GM23338 (cell line): ENCODE measurements around the gene SGCG.

ENCODE experiments used
- EZH2phosphoT487 ChIP-seq: fragments of 200-600 bp; sonication (generic); IDR thresholded peaks from one replicate; pipeline ENCODE4 v1.8.1; 2018; ENCODE audit warnings: antibody characterized with exemption; ENCODE audit not compliant: unreplicated experiment
- POLR2AphosphoS5 ChIP-seq: IDR thresholded peaks from 2 replicates; pipeline ENCODE4 v1.6.1; 2016; ENCODE audit warnings: antibody characterized with exemption, low read depth
- TF ChIP-seq, protein P1 (sequence below), 2 experiments: fragments of 200-600 bp in 1 of 2; sonication (generic) in 1 of 2; conservative IDR thresholded peaks; 2 replicates each; pipeline versions ENCODE4 v1.5.1 to v1.6.1; 2016 to 2017; ENCODE audit warnings: antibody characterized with exemption in 2 of 2, low read depth in 2 of 2, mild to moderate bottlenecking in 2 of 2, moderate library complexity in 1 of 2

DNA sequence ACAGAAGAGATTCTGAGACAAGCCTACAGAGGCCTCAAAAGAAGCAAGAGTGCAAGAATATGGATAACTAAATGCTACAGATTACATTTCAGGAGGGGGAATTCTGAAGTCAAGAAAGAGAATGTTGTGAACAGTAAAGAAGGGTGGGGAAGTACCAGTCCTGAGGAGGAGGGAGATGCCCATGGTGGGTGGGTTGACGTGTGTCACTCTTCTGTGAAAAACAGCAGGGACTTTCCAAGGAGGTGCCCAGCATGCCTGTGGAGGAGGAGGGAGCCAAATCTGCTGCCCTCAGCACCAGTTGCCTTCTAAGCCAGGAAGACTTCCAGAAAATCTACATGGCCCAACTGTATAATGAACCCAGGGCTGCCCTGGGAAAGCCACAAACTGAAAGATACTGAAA lies 87.7 kb downstream of the SGCG start:
- TF ChIP-seq, protein P1, sequence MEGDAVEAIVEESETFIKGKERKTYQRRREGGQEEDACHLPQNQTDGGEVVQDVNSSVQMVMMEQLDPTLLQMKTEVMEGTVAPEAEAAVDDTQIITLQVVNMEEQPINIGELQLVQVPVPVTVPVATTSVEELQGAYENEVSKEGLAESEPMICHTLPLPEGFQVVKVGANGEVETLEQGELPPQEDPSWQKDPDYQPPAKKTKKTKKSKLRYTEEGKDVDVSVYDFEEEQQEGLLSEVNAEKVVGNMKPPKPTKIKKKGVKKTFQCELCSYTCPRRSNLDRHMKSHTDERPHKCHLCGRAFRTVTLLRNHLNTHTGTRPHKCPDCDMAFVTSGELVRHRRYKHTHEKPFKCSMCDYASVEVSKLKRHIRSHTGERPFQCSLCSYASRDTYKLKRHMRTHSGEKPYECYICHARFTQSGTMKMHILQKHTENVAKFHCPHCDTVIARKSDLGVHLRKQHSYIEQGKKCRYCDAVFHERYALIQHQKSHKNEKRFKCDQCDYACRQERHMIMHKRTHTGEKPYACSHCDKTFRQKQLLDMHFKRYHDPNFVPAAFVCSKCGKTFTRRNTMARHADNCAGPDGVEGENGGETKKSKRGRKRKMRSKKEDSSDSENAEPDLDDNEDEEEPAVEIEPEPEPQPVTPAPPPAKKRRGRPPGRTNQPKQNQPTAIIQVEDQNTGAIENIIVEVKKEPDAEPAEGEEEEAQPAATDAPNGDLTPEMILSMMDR (conservative IDR thresholded peaks at IDR 0.05; ENCODE audit: low read depth in 2 of 2) = no peak
- no peak for TF ChIP-seq EZH2phosphoT487
- no peak for TF ChIP-seq POLR2AphosphoS5
